OCI-LY7 (cell line): Measurements from ENCODE around the gene TPCN2. TPM values are rescaled to one million over a fixed set of nuclear protein-coding genes. Genes with fewer than 3 reads are reported as not detected.

ENCODE experiments used
- BruUV-seq: library from RNA; stranded (reverse); fragments of 400-500 nt; replicated peaks from 2 replicates; lab custom pipeline; 2021; lab: Mats Ljungman, UMichigan
- CTCF ChIA-PET: fragments of 300-600 bp; sonication (Branson Sonifier 250); formaldehyde crosslinking; loops from one replicate; lab custom pipeline; 2022; ENCODE audit warnings: antibody characterized with exemption; ENCODE audit not compliant: unreplicated experiment; lab: Charles Lee
- POLR2A ChIA-PET: fragments of 300-600 bp; sonication (Branson Sonifier 250); formaldehyde crosslinking; loops from one replicate; lab custom pipeline; 2022; ENCODE audit warnings: antibody characterized with exemption; lab: Charles Lee
- DNase-seq: peaks from one replicate; pipeline ENCODE4 v3.0.0-alpha.2; 2015; ENCODE audit warnings: low spot score
- H2AFZ ChIP-seq: fragments of 200-600 bp; sonication (generic), shearing (Covaris generic); 2 replicates; pipeline ENCODE4 v1.6.1; 2014; ENCODE audit warnings: mild to moderate bottlenecking, antibody characterized with exemption, low read length, moderate library complexity
- H3K27ac ChIP-seq: fragments of 200-600 bp; sonication (generic); 2 replicates; pipeline ENCODE4 v1.5.1; 2014; ENCODE audit warnings: mixed run types, low read depth, mild to moderate bottlenecking, moderate library complexity, low read length, inconsistent platforms; ENCODE audit not compliant: poor library complexity, severe bottlenecking
- H3K36me3 ChIP-seq: fragments of 200-600 bp; sonication (generic); 2 replicates; pipeline ENCODE4 v1.6.1; 2014; ENCODE audit warnings: mild to moderate bottlenecking, antibody characterized with exemption, low read length, moderate library complexity, mixed read lengths; ENCODE audit not compliant: insufficient read depth
- H3K4me1 ChIP-seq: fragments of 200-600 bp; sonication (generic); 2 replicates; pipeline ENCODE4 v1.5.1; 2014; ENCODE audit warnings: mild to moderate bottlenecking, low read length; ENCODE audit not compliant: insufficient read depth, poor library complexity, severe bottlenecking
- H3K4me2 ChIP-seq: fragments of 200-600 bp; sonication (generic); 2 replicates; pipeline ENCODE4 v1.6.1; 2014; ENCODE audit warnings: mild to moderate bottlenecking, low read length
- H3K4me3 ChIP-seq: fragments of 200-600 bp; sonication (generic); 2 replicates; pipeline ENCODE4 v1.5.1; 2014; ENCODE audit warnings: mild to moderate bottlenecking, low read depth, low read length; ENCODE audit not compliant: poor library complexity, severe bottlenecking
- H3K79me2 ChIP-seq: fragments of 200-600 bp; sonication (generic); 2 replicates; pipeline ENCODE4 v1.6.1; 2016; ENCODE audit warnings: low read depth, mild to moderate bottlenecking, low read length, moderate library complexity, mixed read lengths; ENCODE audit not compliant: insufficient read depth
- H3K9me2 ChIP-seq: fragments of 200-600 bp; sonication (generic); 2 replicates; pipeline ENCODE4 v1.6.1; 2016; ENCODE audit warnings: mild to moderate bottlenecking, low read length, mixed read lengths; ENCODE audit not compliant: insufficient read depth
- H3K9me3 ChIP-seq: fragments of 200-600 bp; sonication (generic); 2 replicates; pipeline ENCODE4 v1.6.1; 2014; ENCODE audit warnings: mild to moderate bottlenecking, mixed run types, low read length, mixed read lengths
- H4K20me1 ChIP-seq: fragments of 200-600 bp; sonication (generic); 2 replicates; pipeline ENCODE4 v1.6.1; 2014; ENCODE audit warnings: mild to moderate bottlenecking, antibody characterized with exemption, low read length, moderate library complexity, mixed read lengths; ENCODE audit not compliant: insufficient read depth
- CTCF ChIP-seq: fragments of 200-600 bp; sonication (generic); conservative IDR thresholded peaks from 2 replicates; pipeline ENCODE4 v1.5.1; 2014; ENCODE audit warnings: mild to moderate bottlenecking, antibody characterized with exemption, low read length, moderate library complexity, mixed read lengths
- EZH2phosphoT487 ChIP-seq: fragments of 200-600 bp; sonication (generic); IDR thresholded peaks from 2 replicates; pipeline ENCODE4 v1.6.1; 2018; ENCODE audit warnings: low read depth, borderline replicate concordance, mild to moderate bottlenecking, mixed run types, antibody characterized with exemption, low read length, moderate library complexity, mixed read lengths
- intact Hi-C: fragments of 100-400 bp; cut with micrococcal nuclease; formaldehyde crosslinking; loops from one replicate; pipeline ENCODE4 v1.10.0; 2022; ENCODE audit not compliant: unreplicated experiment
- total RNA-seq, 2 experiments: library from RNA; depleted of rRNA in 1 of 2; stranded (reverse); fragments of >200 nt in 1 of 2; shearing (Covaris generic) in 1 of 2; gene quantifications; 2 replicates each; pipeline ENCODE4 v1.2.3, GENCODE V29; 2014 to 2022

The TPCN2 gene
- total RNA-seq, 2 experiments from 2014 or later, result 21.5 to 65.2 TPM

GRCh38 chr11:69094111-69094914, 45.6 kb downstream of the TPCN2 start:
- CTCF ChIA-PET, result no interaction called here
- intact Hi-C loops, result no loop called here
- no peak overlapping the region for H2AFZ ChIP-seq
- no peak overlapping the region for H3K27ac ChIP-seq
- no TSS peak for BruUV-seq
- H3K9me3 ChIP-seq, result peaks cover 4% of the 10 kb centered on the region; the same call in 1 of the 2 replicates
- no peaks in the 10 kb centered on the region for H3K9me2 ChIP-seq
- H3K4me1 ChIP-seq, result no peaks in the 10 kb centered on the region
- H3K4me2 ChIP-seq, result no peak overlapping the region
- POLR2A ChIA-PET, result no interaction called here
- H3K79me2 ChIP-seq, result no peaks in the 10 kb centered on the region
- no peak for DNase-seq
- H4K20me1 ChIP-seq, result no peaks in the 10 kb centered on the region
- no peak for TF ChIP-seq EZH2phosphoT487
- TF ChIP-seq CTCF, result no peak
- H3K36me3 ChIP-seq, result peaks cover 31% of the 10 kb centered on the region
- no peak overlapping the region for H3K4me3 ChIP-seq

DNA sequence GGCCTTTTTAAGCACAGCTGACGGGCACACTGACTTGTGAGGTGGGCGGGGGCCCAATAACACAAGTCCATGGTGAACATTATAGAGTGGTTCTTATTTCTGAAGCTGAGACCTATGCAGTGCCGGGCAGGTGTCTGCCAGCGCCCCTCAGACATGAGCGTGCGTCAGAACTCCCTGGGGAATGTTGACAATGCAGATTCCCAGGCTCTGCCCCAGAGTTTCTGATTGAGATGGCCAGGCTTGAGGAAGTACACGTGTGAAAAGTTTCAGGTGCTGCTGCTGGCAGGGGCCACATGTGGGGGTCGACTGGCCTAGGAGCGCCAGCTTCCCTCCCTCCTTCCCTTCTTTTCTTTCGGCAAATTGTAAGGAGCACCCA, 46.2 kb downstream of the TPCN2 start:
- no peak for TF ChIP-seq EZH2phosphoT487
- no peak for TF ChIP-seq CTCF
- H3K4me1 ChIP-seq, result no peaks in the 10 kb centered on the region
- CTCF ChIA-PET, result no interaction called here

DNA sequence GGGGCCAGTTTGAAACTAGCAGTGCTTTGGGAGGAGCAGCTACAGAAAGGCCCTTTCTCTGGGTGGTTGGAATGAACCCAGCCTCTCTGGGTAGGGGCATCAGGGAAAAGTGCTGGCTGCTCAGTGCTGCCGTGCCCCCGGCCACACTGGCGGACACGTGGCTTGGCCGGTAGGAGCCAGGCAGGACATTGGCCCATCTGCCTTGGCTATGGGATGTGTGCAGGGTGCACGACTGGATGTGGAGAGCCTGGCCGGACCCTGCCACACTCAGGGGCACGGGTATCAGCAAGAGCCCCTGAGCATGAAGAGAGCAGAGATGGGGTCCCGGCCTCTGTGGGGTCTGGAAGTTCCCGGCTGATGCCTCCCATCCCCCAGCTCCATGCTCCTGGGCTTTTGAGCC, 46.6 kb downstream of the TPCN2 start:
- no TSS peak for BruUV-seq
- Histone ChIP-seq H3K4me3 (no peak overlapping the region), H3K36me3 (peaks cover 22% of the 10 kb centered on the region), H3K79me2 (no peaks in the 10 kb centered on the region), H3K9me3 (peaks cover 4% of the 10 kb centered on the region; the same call in 1 of the 2 replicates), H3K9me2 (no peaks in the 10 kb centered on the region), H3K4me1 (no peaks in the 10 kb centered on the region), H2AFZ (no peak overlapping the region), H3K4me2 (no peak overlapping the region), H4K20me1 (no peaks in the 10 kb centered on the region), H3K27ac (no peak overlapping the region)
- TF ChIP-seq CTCF, result no peak
- TF ChIP-seq EZH2phosphoT487, result no peak
- CTCF ChIA-PET, result no interaction called here
- DNase-seq, result no peak
- intact Hi-C loops, result no loop called here
- POLR2A ChIA-PET, result no interaction called here

More for the DNA sequence above, 46.2 kb downstream of the TPCN2 start:
- Histone ChIP-seq H3K4me3 (no peak overlapping the region), H3K36me3 (peaks cover 26% of the 10 kb centered on the region), H4K20me1 (no peaks in the 10 kb centered on the region), H3K79me2 (no peaks in the 10 kb centered on the region), H3K9me2 (no peaks in the 10 kb centered on the region), H3K9me3 (peaks cover 4% of the 10 kb centered on the region; the same call in 1 of the 2 replicates), H2AFZ (no peak overlapping the region), H3K27ac (no peak overlapping the region), H3K4me2 (no peak overlapping the region)
- intact Hi-C loops, result no loop called here
- no peak for DNase-seq
- BruUV-seq, result no TSS peak
- POLR2A ChIA-PET, result no interaction called here
